Activated naive CD4-positive, alpha-beta T cell treated with anti-CD3 and anti-CD28 coated beads, Interleukin-2, amount 50 U/mL, for 16 hours (primary cell): ENCODE results near the gene IDI2.

Experiments
- DNase-seq: peaks from one replicate; pipeline ENCODE4 v3.0.0-alpha.2; 2020

Gene IDI2

GRCh38 chr10:976316-976715 is 49.3 kb downstream of the IDI2 start:
- no peak for DNase-seq

GRCh38 chr10:974785-975074 is 50.9 kb downstream of the IDI2 start:
- DNase-seq = no peak

- DNase-seq = no peak
These were observed 51.4 kb downstream of the IDI2 start for GRCh38 chr10:974038-974784.

- DNase-seq = no peak
These were observed 52.9 kb downstream of the IDI2 start for GRCh38 chr10:972763-973162.

- DNase-seq = no peak
These were observed 54.0 kb downstream of the IDI2 start for GRCh38 chr10:971613-972012.

GRCh38 chr10:971150-971542 is 54.5 kb downstream of the IDI2 start:
- DNase-seq = no peak

GRCh38 chr10:970311-971149 is 55.1 kb downstream of the IDI2 start:
- no peak for DNase-seq

- no peak for DNase-seq
These were observed 56.0 kb downstream of the IDI2 start for GRCh38 chr10:969473-970150.
